ENCODE results near the gene ATP8A2.

DNA sequence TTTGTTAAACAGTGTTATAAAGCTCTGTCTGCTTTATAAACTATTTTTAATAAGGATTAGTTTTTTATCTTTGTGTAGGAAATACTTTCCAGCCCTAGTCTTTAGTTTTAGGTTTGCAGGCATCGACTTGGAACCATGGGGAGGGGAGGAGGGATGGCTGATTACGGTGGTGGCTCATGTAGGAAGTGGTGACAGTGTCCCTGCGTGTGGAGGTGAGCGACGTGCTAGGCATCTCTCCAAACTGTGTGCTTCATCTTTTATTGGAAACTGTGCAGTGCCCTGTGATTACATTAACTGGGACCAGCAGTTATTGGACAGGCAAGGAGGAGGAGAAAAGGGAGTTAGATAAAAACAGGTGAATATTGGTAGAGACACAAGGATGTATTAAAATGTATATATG is 203.8 kb downstream of the ATP8A2 start:
- TF ChIP-seq, protein P1, sequence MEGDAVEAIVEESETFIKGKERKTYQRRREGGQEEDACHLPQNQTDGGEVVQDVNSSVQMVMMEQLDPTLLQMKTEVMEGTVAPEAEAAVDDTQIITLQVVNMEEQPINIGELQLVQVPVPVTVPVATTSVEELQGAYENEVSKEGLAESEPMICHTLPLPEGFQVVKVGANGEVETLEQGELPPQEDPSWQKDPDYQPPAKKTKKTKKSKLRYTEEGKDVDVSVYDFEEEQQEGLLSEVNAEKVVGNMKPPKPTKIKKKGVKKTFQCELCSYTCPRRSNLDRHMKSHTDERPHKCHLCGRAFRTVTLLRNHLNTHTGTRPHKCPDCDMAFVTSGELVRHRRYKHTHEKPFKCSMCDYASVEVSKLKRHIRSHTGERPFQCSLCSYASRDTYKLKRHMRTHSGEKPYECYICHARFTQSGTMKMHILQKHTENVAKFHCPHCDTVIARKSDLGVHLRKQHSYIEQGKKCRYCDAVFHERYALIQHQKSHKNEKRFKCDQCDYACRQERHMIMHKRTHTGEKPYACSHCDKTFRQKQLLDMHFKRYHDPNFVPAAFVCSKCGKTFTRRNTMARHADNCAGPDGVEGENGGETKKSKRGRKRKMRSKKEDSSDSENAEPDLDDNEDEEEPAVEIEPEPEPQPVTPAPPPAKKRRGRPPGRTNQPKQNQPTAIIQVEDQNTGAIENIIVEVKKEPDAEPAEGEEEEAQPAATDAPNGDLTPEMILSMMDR (IDR thresholded peaks at IDR 0.05; ENCODE audit: low read depth, low read length, missing input control), result no peak
- TF ChIP-seq SP1 (IDR thresholded peaks at IDR 0.05), result no peak
- TF ChIP-seq, protein P2, sequence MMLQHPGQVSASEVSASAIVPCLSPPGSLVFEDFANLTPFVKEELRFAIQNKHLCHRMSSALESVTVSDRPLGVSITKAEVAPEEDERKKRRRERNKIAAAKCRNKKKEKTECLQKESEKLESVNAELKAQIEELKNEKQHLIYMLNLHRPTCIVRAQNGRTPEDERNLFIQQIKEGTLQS (IDR thresholded peaks at IDR 0.05), result no peak
- no peak for TF ChIP-seq YY1 (IDR thresholded peaks at IDR 0.05)
- TF ChIP-seq HNF4A (conservative IDR thresholded peaks at IDR 0.05), result no peak
- TF ChIP-seq JUND (IDR thresholded peaks at IDR 0.05), result no peak
- TF ChIP-seq EGR1 (IDR thresholded peaks at IDR 0.05; ENCODE audit: low read depth in 2 of 2), result no peak
- TF ChIP-seq HNF4G (IDR thresholded peaks at IDR 0.05), result no peak
- TF ChIP-seq, protein P3, sequence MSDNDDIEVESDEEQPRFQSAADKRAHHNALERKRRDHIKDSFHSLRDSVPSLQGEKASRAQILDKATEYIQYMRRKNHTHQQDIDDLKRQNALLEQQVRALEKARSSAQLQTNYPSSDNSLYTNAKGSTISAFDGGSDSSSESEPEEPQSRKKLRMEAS (IDR thresholded peaks at IDR 0.05), result no peak

Data from liver (tissue), 3 donors.